Sigmoid colon (tissue), 4 donors: Measurements from ENCODE around the gene FOXK2.
"Not testable (repeated sequence)": the region's sequence is repeated elsewhere in the genome, so short reads cannot be mapped to it uniquely, and the experiment has no call there.

Source experiments
- CTCF ChIP-seq, 4 experiments: fragments of 450-650 bp in 3 of 4; fragments of 200-600 bp in 1 of 4; IDR thresholded peaks; one replicate each; pipeline ENCODE4 v1.5.1; 2016 to 2019; ENCODE audit warnings: antibody characterized with exemption in 4 of 4, mild to moderate bottlenecking in 3 of 4, moderate library complexity in 2 of 4
- POLR2AphosphoS5 ChIP-seq, 4 donors: sonication (generic); formaldehyde crosslinking; IDR thresholded peaks; one replicate each; pipeline ENCODE4 v1.6.1; 2017; ENCODE audit warnings: antibody characterized with exemption in 4 of 4

DNA sequence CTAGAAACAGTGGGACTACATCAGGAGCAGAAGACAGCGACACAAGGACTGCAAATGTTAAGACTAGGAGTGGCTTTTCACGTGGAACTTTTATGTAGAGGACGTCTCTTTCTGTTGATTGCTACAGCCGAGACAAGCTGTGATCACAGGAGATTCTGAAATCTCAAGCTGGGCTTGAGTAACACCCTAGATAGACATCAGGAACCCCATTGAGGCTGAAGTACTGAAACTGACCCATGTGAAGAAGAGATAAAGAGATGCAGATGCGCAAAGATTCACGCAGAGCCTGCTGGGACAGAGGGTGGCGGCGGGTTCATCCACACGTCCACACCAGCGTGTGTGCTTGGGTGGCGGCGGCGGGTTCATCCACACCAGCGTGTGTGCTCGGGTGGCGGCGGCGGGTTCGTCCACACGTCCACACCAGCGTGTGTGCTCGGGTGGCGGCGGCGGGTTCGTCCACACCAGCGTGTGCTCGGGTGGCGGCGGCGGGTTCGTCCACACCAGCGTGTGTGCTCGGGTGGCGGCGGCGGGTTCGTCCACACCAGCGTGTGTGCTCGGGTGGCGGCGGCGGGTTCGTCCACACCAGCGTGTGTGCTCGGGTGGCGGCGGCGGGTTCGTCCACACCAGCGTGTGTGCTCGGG is 56.2 kb downstream of the FOXK2 start:
- not testable (repeated sequence) for TF ChIP-seq POLR2AphosphoS5, CTCF (IDR thresholded peaks at IDR 0.05)
